ENCODE data around the gene RBM47.
"Not testable (repeated sequence)": the region's sequence is repeated elsewhere in the genome, so short reads cannot be mapped to it uniquely, and the experiment has no call there.

DNA sequence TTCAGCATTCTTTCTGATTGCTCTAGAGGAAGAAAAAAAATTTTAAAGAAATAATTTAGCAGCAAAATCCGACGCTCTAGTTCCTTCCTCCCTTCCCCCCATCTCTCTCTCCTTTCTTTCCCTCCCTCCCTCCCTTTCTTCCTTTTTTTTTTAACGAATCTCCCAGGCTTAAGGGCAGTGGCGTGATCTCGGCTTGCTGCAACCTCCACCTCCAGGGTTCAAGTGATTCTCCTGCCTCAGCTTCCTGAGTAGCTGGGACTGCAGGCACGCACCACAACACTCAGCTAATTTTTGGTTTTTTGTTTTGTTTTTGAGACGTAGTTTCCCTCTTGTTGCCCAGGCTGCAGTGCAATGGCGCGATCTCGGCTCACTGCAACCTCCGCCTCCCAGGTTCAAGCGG, 75.0 kb downstream of the RBM47 start:
- TF ChIP-seq, protein P1, sequence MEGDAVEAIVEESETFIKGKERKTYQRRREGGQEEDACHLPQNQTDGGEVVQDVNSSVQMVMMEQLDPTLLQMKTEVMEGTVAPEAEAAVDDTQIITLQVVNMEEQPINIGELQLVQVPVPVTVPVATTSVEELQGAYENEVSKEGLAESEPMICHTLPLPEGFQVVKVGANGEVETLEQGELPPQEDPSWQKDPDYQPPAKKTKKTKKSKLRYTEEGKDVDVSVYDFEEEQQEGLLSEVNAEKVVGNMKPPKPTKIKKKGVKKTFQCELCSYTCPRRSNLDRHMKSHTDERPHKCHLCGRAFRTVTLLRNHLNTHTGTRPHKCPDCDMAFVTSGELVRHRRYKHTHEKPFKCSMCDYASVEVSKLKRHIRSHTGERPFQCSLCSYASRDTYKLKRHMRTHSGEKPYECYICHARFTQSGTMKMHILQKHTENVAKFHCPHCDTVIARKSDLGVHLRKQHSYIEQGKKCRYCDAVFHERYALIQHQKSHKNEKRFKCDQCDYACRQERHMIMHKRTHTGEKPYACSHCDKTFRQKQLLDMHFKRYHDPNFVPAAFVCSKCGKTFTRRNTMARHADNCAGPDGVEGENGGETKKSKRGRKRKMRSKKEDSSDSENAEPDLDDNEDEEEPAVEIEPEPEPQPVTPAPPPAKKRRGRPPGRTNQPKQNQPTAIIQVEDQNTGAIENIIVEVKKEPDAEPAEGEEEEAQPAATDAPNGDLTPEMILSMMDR (IDR thresholded peaks at IDR 0.05): not testable (repeated sequence)
- not testable (repeated sequence) for TF ChIP-seq POLR2A (IDR thresholded peaks at IDR 0.05)

All from vagina (tissue), 2 donors.